ENCODE results near the gene OR2T33.
"Not testable (repeated sequence)": the region's sequence is repeated elsewhere in the genome, so short reads cannot be mapped to it uniquely, and the experiment has no call there.

Gene OR2T33
- 0 to 0.19 (median 0) reads per million in 9 experiments for total RNA-seq

- DNase-seq (no peak), ATAC-seq (replicated peaks) (no peak)
- H3K27ac Mint-ChIP-seq, result no peak within 1 kb of the TSS
- H3K9me3 Mint-ChIP-seq, result peaks cover 3 to 7% of the 10 kb centered on the region in 2 donors
- no peaks in the 10 kb centered on the region for H3K4me1 Mint-ChIP-seq (ENCODE audit: low read depth in 2 of 2)
- H3K4me3 Mint-ChIP-seq, result no peak within 1 kb of the TSS
- no peaks in the 10 kb centered on the region for H3K36me3 Mint-ChIP-seq (ENCODE audit: insufficient read depth)
- no peaks in the 10 kb centered on the region for H3K27me3 Mint-ChIP-seq
These were observed at the start of gene OR2T33 for GRCh38 chr1:248277876-248278275. Gene OR2T33 (minus strand): TSS chr1:248277976. CDS start chr1:248273814, 4,162 bp downstream.

GRCh38 chr1:248324468-248324867 is 46.7 kb upstream of the OR2T33 start, which contains the start of gene OR2M7:
Gene OR2M7 (minus strand): TSS chr1:248324568. CDS start chr1:248324568, 0 bp downstream.
- Mint-ChIP-seq H3K4me1 (ENCODE audit: low read depth in 2 of 2) (no peaks in the 10 kb centered on the region), H3K27me3 (no peaks in the 10 kb centered on the region), H3K27ac (no peak within 1 kb of the TSS), H3K36me3 (ENCODE audit: insufficient read depth) (no peaks in the 10 kb centered on the region), H3K9me3 (peaks cover 5 to 19% of the 10 kb centered on the region in 2 donors), H3K4me3 (no peak within 1 kb of the TSS)
- DNase-seq, result no peak
- ATAC-seq (replicated peaks), result no peak

GRCh38 chr1:248316796-248317195 is 39.0 kb upstream of the OR2T33 start:
- no peaks in the 10 kb centered on the region for H3K4me1 Mint-ChIP-seq (ENCODE audit: low read depth in 2 of 2)
- no peaks in the 10 kb centered on the region for H3K27me3 Mint-ChIP-seq
- no peak overlapping the region for H3K27ac Mint-ChIP-seq
- DNase-seq (no peak), ATAC-seq (replicated peaks) (no peak)
- H3K4me3 Mint-ChIP-seq, result no peak overlapping the region
- peaks cover 1 to 13% of the 10 kb centered on the region in 2 donors for H3K9me3 Mint-ChIP-seq
- H3K36me3 Mint-ChIP-seq (ENCODE audit: insufficient read depth), result no peaks in the 10 kb centered on the region

GRCh38 chr1:248306740-248307139 is 29.0 kb upstream of the OR2T33 start:
- H3K36me3 Mint-ChIP-seq (ENCODE audit: insufficient read depth); ATAC-seq (replicated peaks); H3K27me3 Mint-ChIP-seq; H3K27ac Mint-ChIP-seq; H3K4me1 Mint-ChIP-seq (ENCODE audit: low read depth in 2 of 2); H3K4me3 Mint-ChIP-seq; DNase-seq; H3K9me3 Mint-ChIP-seq: not testable (repeated sequence)

- Mint-ChIP-seq H3K27me3 (no peaks in the 10 kb centered on the region), H3K9me3 (peaks cover 0 to 2% of the 10 kb centered on the region in 2 donors), H3K4me3 (no peak overlapping the region), H3K4me1 (ENCODE audit: low read depth in 2 of 2) (no peaks in the 10 kb centered on the region), H3K36me3 (ENCODE audit: insufficient read depth) (no peaks in the 10 kb centered on the region), H3K27ac (no peak overlapping the region)
- DNase-seq (no peak), ATAC-seq (replicated peaks) (no peak)
These were observed 28.3 kb upstream of the OR2T33 start for GRCh38 chr1:248306103-248306502.

GRCh38 chr1:248305672-248306071 is 27.9 kb upstream of the OR2T33 start:
- H3K36me3 Mint-ChIP-seq (ENCODE audit: insufficient read depth); H3K4me1 Mint-ChIP-seq (ENCODE audit: low read depth in 2 of 2); H3K9me3 Mint-ChIP-seq; H3K27me3 Mint-ChIP-seq; DNase-seq; H3K4me3 Mint-ChIP-seq; ATAC-seq (replicated peaks); H3K27ac Mint-ChIP-seq: not testable (repeated sequence)

GRCh38 chr1:248303324-248303723 is 25.5 kb upstream of the OR2T33 start, which contains the start of gene OR2T12:
Gene OR2T12 (minus strand): TSS chr1:248303424. CDS start chr1:248295578, 7,846 bp downstream.
- ATAC-seq (replicated peaks), result no peak
- H3K4me3 Mint-ChIP-seq, result no peak within 1 kb of the TSS
- no peak for DNase-seq
- peaks cover 0 to 2% of the 10 kb centered on the region in 2 donors for H3K9me3 Mint-ChIP-seq
- H3K27ac Mint-ChIP-seq, result no peak within 1 kb of the TSS
- H3K4me1 Mint-ChIP-seq (ENCODE audit: low read depth in 2 of 2), result no peaks in the 10 kb centered on the region
- no peaks in the 10 kb centered on the region for H3K27me3 Mint-ChIP-seq
- H3K36me3 Mint-ChIP-seq (ENCODE audit: insufficient read depth), result no peaks in the 10 kb centered on the region

- no peak for DNase-seq
- H3K27ac Mint-ChIP-seq, result no peak overlapping the region
- H3K36me3 Mint-ChIP-seq (ENCODE audit: insufficient read depth), result no peaks in the 10 kb centered on the region
- H3K4me1 Mint-ChIP-seq (ENCODE audit: low read depth in 2 of 2), result no peaks in the 10 kb centered on the region
- ATAC-seq (replicated peaks), result no peak
- H3K4me3 Mint-ChIP-seq, result no peak overlapping the region
- no peaks in the 10 kb centered on the region for H3K27me3 Mint-ChIP-seq
- H3K9me3 Mint-ChIP-seq, result peaks cover 0 to 6% of the 10 kb centered on the region in 2 donors
These were observed 10.6 kb upstream of the OR2T33 start for GRCh38 chr1:248288391-248288790.

GRCh38 chr1:248273225-248273624 is 4.6 kb downstream of the OR2T33 start:
- H3K4me3 Mint-ChIP-seq; H3K27ac Mint-ChIP-seq; H3K27me3 Mint-ChIP-seq; ATAC-seq (replicated peaks); H3K4me1 Mint-ChIP-seq (ENCODE audit: low read depth in 2 of 2); DNase-seq; H3K9me3 Mint-ChIP-seq; H3K36me3 Mint-ChIP-seq (ENCODE audit: insufficient read depth): not testable (repeated sequence)

GRCh38 chr1:248268178-248268577 is 9.6 kb downstream of the OR2T33 start:
- Mint-ChIP-seq H3K27me3 (no peaks in the 10 kb centered on the region), H3K9me3 (peaks cover 0 to 1% of the 10 kb centered on the region in 2 donors), H3K4me3 (no peak overlapping the region), H3K27ac (no peak overlapping the region), H3K4me1 (ENCODE audit: low read depth in 2 of 2) (no peaks in the 10 kb centered on the region), H3K36me3 (ENCODE audit: insufficient read depth) (no peaks in the 10 kb centered on the region)
- DNase-seq (no peak), ATAC-seq (replicated peaks) (no peak)

GRCh38 chr1:248259309-248259708 is 18.5 kb downstream of the OR2T33 start:
- not testable (repeated sequence) for H3K4me3 Mint-ChIP-seq; H3K4me1 Mint-ChIP-seq (ENCODE audit: low read depth in 2 of 2); DNase-seq; H3K27me3 Mint-ChIP-seq; H3K27ac Mint-ChIP-seq; H3K36me3 Mint-ChIP-seq (ENCODE audit: insufficient read depth); ATAC-seq (replicated peaks)
- H3K9me3 Mint-ChIP-seq, result peaks cover 7 to 25% of the 10 kb centered on the region in 2 donors

GRCh38 chr1:248243204-248243603 is 34.6 kb downstream of the OR2T33 start:
- Mint-ChIP-seq H3K4me1 (ENCODE audit: low read depth in 2 of 2) (no peaks in the 10 kb centered on the region), H3K36me3 (ENCODE audit: insufficient read depth) (no peaks in the 10 kb centered on the region), H3K4me3 (no peak overlapping the region), H3K27ac (no peak overlapping the region), H3K9me3 (peaks cover 0 to 2% of the 10 kb centered on the region in 2 donors), H3K27me3 (no peaks in the 10 kb centered on the region)
- no peak for DNase-seq
- ATAC-seq (replicated peaks), result no peak

- no peak overlapping the region for H3K4me3 Mint-ChIP-seq
These were observed 38.3 kb downstream of the OR2T33 start for GRCh38 chr1:248239478-248239877.

GRCh38 chr1:248231117-248231516 is 46.7 kb downstream of the OR2T33 start, which contains the start of gene OR2M4:
Gene OR2M4 (plus strand): TSS chr1:248231417. CDS start chr1:248238929, 7,512 bp downstream.
- ATAC-seq (replicated peaks) (no peak), DNase-seq (no peak)
- Mint-ChIP-seq H3K36me3 (ENCODE audit: insufficient read depth) (no peaks in the 10 kb centered on the region), H3K9me3 (peaks cover 11 to 27% of the 10 kb centered on the region in 2 donors), H3K27me3 (no peaks in the 10 kb centered on the region), H3K27ac (no peak within 1 kb of the TSS), H3K4me1 (ENCODE audit: low read depth in 2 of 2) (no peaks in the 10 kb centered on the region), H3K4me3 (no peak within 1 kb of the TSS)

More at GRCh38 chr1:248239478-248239877, 38.3 kb downstream of the OR2T33 start:
- H3K36me3 Mint-ChIP-seq (ENCODE audit: insufficient read depth), result no peaks in the 10 kb centered on the region
- DNase-seq (no peak), ATAC-seq (replicated peaks) (no peak)
- no peaks in the 10 kb centered on the region for H3K4me1 Mint-ChIP-seq (ENCODE audit: low read depth in 2 of 2)
- no peaks in the 10 kb centered on the region for H3K27me3 Mint-ChIP-seq
- H3K9me3 Mint-ChIP-seq, result peaks cover 3 to 7% of the 10 kb centered on the region in 2 donors
- no peak overlapping the region for H3K27ac Mint-ChIP-seq
